HG03280 (cell line): ENCODE data around the gene PRR36.
"Not testable (repeated sequence)": the region's sequence is repeated elsewhere in the genome, so short reads cannot be mapped to it uniquely, and the experiment has no call there.

Experiments used
- ATAC-seq: cut with Tn5 transposase; IDR thresholded peaks from one replicate; pipeline ENCODE4 v1.9.1; 2021; ENCODE audit warnings: mild to moderate bottlenecking, moderate library complexity; ENCODE audit not compliant: unreplicated experiment

The PRR36 gene

DNA sequence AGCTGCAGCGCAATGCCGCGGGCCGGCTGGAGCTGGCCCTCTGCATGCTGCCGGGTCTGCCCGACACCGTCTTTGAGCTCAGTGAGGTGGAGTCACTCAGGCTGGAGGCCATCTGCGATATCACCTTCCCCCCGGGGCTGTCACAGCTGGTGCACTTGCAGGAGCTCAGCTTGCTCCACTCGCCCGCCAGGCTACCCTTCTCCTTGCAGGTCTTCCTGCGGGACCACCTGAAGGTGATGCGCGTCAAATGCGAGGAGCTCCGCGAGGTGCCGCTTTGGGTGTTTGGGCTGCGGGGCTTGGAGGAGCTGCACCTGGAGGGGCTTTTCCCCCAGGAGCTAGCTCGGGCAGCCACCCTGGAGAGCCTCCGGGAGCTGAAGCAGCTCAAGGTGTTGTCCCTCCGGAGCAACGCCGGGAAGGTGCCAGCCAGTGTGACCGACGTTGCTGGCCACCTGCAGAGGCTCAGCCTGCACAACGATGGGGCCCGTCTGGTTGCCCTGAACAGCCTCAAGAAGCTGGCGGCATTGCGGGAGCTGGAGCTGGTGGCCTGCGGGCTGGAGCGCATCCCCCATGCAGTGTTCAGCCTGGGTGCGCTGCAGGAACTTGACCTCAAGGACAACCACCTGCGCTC, 25.7 kb upstream of the PRR36 start:
- ATAC-seq, result no peak

DNA sequence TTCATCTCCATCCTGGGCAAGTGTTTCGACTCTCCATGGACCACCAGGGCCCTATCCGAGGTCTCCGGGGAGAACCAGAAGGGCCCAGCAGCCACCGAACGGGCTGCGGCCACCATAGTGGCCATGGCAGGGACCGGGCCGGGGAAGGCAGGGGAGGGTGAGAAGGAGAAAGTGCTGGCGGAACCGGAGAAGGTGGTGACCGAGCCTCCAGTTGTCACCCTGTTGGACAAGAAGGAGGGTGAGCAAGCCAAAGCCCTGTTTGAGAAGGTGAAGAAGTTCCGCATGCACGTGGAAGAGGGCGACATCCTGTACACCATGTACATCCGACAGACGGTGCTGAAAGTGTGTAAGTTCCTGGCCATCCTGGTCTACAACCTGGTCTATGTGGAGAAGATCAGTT, 24.8 kb upstream of the PRR36 start:
- no peak for ATAC-seq

DNA sequence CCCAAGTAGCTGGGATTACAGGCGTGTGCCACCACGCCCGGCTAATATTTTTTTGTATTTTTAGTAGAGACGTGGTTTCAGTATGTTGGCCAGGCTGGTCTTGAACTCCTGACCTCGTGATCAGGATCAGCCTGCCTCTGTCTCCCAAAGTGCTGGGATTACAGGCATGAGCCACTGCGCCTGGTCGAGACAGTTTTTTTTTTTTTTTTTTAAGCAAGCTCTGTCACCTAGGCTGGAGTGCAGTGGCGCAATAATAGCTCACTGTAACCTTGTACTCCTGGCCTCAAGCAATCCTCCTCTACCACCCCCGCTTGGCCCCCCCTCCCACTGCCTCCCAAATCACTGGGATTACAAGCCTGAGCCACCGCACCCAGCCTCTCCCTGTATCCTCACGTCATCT, 23.1 kb upstream of the PRR36 start:
- no peak for ATAC-seq

DNA sequence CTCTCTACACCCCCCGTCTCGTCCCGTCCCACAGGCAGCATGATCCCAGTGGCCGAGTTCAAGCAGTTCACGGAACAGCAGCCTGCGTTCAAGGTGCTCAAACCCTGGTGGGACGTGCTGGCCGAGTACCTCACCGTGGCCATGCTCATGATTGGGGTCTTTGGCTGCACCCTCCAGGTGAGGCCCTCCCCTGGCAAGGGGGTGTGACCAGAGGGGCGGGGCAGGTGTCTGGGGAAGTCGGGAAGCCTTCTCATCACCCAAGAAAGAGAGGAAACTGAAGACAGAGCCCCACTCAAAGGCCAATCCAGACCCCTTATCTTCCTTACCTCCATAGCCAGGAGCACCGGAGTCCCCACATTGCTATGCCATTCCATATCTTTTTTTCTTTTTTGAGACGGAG, 21.4 kb upstream of the PRR36 start:
- ATAC-seq, result no peak

DNA sequence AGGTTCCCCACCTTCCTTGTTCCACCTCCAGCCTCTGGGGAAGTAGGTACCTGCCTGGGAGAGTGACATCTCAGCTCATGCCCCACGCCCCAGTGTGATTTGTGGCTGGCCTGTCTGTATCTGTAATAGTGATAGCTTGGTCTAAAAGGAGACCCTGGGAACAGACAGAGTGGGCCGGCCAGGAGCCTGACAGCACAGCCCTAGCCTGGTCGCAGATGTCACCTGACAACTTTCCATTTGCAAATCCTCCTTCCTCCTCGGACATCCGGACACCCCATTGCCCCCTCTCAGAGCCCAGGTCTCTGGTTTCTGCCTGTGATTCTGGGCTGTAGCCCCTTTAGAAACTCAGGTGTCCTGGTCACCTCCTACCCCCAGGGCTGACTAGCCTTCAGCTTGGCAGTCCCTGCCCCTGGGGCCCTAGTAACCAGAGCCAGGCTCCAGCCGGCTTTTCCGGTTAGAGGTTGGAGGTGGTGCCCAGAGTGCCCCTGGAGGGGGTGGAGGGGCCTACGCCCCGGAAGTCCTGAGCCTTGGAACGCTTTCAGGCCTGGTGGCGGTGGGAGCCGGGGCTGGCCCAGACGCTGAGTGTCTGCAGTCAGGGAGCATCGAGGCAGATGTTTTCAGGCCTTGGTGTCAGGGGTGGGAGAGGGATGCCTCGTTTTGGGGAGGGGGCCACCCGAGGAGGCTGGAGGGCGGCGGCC, 20.6 kb upstream of the PRR36 start:
- no peak for ATAC-seq

DNA sequence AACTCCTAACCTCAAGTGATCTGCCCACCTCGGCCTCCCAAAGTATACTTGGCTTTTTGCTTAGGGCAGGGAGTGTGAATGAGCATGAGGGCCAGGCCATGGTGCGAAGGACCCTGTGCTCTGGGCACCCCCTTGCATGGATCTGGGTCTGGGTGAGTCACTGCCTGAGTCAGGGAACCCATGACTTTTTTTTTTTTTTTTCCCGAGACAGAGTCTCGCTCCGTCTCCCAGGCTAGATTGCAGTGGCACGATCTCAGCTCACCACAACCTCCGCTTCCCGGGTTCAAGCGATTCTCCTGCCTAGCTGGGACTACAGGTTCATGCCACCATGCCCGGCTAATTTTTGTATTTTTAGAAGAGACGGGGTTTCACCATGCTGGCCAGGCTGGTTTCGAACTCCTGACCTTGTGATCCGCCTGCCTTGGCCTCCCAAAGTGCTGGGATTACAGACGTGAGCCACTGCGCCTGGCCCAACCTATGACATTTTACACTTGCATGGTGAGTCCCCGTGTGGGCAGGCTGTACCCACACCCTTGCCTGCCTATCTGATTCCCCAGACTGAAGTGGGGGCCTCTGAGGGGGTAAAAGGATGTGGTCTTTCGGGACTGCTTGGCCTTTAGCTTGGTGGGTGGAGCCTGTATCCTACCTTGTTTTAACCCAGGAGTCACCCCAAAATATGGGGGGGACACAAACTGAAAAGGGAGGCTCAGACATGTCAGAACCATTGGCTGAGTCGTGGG, 19.3 kb upstream of the PRR36 start:
- ATAC-seq, result not testable (repeated sequence)

DNA sequence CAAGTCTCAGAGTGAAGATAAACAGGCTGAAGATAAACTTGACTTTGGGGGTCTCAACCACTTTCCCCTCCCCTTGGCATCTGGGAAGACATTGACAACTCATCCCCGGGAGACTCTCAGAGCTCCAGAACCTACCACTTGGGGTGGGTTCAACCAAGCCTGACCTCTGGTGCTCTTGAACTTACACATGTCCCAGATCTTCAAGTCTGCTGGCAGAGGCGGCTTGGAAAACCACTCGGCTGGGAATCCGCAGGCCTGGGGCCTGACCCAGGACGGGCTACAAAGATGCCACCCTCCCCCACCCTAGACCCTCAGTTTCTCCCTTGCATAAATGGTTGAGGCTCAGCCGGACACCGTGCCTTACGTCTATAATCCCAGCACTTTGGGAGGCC, 14.6 kb upstream of the PRR36 start:
- ATAC-seq, result no peak

DNA sequence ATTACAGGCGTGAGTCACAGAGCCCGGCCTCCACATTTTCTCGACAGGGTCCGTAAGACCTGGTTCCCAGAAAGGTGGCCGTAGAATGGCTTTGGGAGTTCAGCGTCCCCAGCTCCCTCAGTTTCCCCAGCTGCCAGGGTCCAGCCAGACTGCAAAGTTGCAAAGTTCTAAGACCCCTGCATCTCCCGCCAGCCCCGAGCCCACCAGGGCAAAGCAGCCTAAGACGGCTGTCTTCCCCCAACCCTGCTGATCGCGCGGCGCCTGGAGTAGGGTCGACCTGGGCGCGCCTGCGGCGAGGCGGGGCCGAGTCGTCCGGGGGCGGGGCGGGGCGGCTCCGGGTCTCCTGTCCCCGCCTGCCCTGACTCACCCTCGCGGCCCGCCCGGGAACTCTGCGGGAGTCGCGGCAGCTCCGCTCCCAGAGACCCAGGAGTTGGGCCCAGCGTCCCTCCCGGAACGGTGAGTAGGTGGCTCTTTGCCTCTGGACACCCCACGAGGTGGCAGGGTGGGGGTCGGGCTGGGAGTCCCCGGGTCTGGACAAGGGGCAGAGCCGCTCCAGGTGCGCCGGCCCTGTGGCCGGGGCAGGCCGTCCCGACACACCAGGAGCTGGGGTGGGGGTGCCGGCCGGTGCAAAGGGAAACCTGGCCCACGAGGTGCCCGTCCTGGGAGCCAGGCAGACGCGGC, 14.1 kb upstream of the PRR36 start, which contains the start of gene LRRC8E:
Gene LRRC8E (plus strand): TSS at position 366 of the 681 bp plus-strand sequence. CDS start 7,094 bp downstream, outside the sequence.
- ATAC-seq, result no peak

DNA sequence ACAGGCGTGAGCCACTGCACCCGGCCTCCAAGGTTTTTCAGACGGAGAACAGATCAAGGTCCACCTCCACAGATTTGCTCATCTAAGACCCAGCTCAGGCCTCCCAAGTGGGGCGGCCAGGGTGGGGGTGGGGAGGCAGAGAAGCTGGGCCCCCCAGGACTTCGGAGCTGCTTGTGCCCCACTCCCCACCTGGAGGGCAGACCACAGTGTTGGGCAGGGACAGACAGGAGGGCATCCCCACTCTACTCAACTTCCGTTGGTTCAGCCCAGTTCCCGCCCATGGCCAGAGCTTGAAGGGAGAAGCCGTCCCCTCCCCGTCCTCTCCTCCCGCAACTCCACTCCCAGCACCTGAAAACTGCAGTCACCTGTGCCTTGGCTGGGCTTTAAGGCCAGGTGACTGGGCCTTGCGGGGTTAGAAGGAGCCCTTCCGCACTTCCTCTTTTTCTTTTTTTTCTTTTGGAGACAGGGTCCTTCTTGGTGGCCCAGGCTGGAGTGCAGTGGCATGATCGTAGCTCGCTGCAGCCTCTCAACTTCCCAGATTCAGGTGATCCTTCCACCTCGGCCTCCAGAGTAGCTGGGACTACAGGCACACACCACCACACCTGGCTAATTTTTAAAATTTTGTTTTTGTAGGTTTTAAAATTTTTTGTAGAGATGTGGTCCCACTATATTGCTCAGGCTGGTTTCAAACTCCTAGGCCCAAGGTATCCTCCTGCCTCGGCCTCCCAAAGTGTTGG, 13.4 kb upstream of the PRR36 start:
- no peak for ATAC-seq

DNA sequence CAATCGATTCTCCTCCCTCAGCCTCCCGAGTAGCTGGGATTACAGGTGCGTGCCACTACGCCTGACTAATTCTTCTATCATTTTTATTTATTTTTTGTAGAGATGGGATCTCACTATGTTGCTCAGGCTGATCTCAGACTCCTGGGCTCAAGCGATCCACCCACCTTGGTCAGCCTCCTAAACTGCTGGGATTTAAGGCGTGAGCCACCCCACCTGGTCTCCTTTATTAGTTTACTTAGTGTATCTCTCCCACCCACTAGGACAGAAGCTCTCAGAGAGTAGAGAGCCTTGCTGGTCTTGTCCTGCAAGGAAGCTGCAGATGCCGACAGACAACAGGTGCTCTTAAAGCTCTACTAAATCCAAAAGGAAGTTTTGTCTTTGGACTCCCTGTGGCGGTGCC, 11.6 kb upstream of the PRR36 start:
- no peak for ATAC-seq

DNA sequence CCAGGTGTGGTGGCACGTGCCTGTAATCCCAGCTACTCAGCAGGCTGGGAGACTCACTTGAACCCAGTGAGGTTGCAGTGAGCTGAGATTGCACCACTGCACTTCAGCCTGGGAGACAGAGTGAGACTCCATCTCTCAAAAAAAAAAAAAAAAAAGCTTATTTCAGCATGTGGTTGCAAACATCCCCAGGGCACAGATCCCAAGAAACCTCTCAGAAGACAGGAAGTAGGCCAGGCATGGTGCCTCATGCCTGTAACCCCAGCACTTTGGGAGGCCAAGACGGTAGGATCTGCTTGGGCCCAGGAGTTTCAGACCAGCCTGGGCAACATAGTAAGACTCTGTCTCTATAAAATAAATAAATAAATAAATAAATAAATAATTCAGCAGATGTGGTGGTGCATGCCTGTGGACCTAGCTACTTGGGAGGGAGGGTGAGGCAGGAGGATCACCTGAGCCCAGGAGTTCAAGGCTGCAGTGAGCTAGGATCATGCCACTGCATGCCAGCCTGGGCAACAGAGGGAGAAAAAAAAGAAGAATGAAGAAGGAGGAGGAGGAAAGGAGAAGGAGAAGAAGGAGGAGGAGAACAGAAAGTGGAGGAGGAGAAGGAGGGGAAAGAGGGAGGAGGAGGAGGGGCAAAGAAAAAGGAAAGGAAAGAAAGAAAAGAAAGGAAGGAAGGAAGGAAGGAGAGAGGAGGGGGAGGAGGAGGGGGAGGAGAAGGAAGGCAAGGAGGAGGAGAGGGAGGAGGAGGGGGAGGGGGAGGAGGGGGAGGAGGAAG, 9.8 kb upstream of the PRR36 start:
- no peak for ATAC-seq

DNA sequence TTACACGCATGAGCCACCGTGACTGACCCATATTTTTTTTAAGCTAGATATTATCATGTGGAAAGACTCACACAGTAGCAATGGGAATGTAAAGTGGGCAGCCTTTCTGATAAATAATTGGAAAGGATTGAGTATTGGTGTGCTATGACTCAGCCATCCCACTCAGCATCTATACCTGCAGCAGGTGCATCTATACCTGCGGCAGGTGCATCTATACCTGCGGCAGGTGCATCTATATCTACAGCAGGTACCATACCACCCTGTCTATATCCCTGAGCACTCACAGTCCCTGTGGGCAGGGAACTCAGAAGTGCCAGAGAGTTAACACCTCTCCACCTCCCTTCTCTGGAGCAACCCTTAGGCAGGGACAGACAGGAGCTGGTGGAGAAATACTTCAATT, 8.9 kb upstream of the PRR36 start:
- no peak for ATAC-seq

DNA sequence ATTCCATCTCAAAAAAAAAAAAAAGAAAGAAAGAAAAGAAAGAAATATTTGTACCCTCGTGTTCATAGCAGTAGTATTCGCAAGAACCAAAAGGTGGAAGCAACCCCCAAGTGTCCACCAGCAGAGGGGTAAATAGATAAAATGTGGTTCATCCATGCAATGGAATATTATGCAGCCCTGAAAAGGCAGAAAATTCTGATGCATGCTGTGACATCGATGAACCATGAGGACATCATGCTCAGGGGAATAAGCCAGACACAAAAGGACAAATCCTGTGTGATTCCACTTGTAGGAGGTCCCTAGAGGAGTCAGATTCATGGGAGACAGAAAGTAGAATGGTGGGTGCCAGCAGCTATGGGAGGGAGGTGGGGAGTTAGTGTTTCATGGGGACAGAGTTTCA, 7.7 kb upstream of the PRR36 start:
- ATAC-seq, result no peak

DNA sequence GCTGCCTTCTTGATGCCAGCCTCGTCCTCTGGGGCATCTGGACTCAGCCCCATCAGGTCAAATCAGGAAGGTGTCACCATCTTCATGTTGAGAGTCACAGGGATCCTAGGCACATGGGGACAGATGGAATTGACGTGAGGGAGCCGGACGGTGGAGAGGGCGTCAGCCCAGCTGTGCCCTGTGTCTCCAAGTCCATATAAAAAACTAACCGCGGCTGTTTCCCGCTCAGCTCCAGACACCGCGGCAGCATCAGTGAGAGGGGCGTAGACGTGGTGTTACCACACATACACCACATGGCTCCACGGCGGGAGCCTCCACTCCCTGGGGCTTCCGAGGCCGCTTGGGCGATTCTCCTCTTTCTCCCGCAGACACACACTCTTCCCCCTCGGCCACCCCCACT, 5.6 kb upstream of the PRR36 start:
- no peak for ATAC-seq

DNA sequence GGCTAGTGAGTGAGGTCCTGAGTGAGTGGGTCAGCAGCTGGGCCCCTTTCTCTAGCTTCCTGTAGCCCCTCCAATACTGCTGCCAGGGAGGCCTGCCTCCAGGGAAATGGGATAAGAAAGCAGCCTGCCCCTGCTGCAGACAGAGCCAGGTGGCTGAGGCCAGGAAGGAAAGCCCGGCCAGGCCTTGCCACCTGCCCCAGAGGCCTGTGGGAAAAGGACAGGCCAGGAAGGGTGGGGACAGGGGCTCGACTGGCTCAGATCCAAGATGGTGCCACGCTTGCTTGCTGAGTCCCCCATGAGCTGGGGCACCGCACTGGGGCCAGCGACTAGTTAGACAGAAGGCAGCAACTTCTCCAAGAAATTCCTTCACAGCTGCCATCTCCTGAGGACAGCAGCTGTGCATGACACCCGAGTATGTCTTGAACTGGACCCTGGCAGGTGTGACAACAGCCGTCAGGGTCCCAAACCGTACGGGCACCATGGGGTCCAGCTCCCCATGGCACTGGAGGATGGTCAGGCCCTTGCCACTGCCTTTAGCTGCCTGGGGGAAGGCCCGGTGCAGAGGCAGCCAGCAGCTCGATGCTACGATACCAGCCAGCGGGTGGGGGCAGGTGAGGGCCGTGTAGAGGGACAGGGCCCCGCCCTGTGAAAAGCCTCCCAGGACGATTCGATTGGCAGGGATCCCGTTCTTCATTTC, 5.1 kb upstream of the PRR36 start:
- no peak for ATAC-seq

DNA sequence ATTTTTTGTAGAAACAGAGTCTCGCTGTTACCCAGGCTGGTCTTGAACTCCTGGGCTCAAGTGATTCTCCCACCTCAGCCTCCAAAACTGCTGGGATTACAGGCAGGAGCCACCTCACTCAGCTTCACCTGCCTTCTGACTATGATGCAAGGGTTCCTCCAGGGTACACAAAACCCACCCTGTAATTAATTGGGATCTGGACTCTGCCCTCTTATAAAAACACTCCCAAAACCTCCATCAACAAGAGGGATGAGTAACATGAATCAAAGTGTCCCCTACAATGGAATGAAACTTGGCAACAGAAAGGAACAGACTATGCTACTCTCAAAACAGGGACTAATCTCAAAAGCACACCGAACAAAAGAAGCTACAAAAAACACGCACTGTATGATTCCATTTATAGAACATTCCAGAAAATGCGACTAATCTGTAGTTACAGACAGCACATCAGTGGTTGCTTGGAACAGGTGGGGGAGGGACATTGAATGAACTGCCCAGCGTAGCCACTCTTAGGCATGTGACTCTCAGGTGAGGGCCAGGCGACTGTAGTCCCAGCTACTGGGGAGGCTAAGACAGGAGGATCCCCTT, 3.2 kb upstream of the PRR36 start:
- no peak for ATAC-seq

DNA sequence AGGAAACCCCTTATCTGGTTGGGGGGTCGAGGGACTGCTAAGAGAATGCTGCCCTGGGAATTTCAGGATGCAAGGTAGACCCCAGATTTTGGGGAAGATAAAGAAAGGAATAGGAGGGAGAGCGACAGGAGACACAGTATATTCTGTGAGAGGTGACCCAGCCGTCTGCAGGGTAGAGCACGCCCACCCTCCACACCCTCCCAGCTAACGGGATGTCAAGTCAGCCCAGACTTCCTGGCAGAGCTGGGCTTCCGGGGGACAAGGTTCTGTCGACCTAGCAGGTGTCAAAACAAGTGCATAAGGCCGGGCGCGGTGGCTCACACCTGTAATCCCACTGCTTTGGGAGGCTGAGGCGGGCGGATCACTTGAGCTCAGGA, 695 bp upstream of the PRR36 start:
- ATAC-seq, result no peak

DNA sequence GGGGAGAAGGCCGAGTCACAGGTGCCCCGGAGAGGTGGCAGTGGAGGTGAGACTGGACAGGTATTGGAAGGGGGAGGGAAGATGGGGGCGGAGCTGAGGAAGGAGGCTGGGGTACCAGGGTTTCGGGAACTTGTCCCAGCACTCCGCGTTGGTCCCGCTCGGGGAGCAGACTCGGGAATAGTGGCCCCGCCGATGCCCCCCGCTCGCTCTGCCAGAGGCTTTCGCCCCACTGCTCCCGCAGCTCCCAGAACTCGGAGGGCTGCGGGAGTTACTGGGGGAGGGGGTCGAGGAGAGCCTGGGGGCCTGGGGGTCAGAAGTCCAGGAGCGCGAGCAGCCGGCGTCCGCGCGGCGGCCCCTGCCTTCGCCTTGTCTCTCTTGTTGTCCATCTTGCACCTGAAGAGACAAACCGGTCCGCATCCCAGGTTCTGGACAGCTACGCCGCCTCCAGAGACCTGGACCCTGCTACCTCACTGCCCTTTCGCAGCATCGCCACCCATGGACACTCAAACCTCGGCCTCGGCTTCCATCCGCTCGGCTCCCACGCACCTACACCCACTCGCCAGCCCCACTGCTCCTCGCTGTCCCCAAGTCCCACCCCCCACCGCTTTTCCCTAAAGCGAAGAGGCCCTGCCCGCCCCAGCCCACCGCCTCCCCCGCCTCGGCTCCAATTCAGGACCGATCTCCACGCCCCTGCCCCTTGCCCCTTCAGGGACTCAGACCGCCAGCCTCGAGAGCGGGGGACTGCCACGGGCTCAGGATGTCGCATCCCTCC, 700 bp downstream of the PRR36 start:
- no peak for ATAC-seq
